Skin of body (tissue), 2 donors: Measurements from ENCODE around the gene KCTD19. TPM values are rescaled to one million over a fixed set of nuclear protein-coding genes. Genes with fewer than 3 reads are reported as not detected.
A peak's percentile ranks its signal among the peaks of the same experiment; 100 is the strongest.

ENCODE experiments used
- DNase-seq: peaks from one replicate; lab custom pipeline; 2025; lab: John Stamatoyannopoulos, UW
- total RNA-seq: library from RNA; depleted of rRNA; stranded (reverse); fragments of >200 nt; gene quantifications from one replicate; pipeline ENCODE4 v1.2.3, GENCODE V29; 2014

KCTD19 gene
- total RNA-seq, 1 donor from 2014 or later = 0.20 TPM

DNA sequence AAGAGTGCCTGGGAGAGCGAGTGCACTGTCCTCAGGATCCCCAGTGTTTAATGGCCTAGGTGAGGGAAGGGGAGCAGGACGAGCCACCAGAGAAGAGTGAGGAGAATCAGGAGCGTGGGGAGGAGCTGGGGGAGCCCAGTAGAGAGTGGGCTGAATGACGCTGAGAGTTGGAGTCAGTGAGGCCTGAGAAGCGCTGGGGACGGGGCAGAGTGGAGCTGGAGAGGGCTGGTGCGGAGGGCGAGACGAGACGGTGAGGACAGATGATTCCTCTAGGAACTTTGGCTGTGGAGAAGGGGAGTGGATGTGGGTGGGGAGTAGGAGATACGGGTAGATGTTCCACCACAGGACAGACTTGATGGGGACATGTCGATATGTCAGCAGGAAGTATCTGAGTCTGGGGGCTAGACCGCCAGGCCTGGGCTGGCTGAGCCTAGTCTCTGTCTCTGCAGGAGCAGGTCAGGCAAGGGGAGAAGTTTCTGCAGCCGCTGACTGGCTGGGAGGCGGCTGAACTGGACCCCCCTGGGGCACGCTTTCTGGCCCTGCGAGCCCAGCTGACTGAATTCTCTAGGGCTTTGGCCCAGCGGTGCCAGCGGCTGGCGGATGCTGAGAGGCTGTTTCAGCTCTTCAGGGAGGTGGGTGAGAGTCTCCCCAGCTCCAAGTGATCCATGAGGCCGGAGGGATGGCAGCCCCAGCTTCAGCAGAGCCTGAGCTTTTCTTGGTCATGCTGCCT, 42.5 kb downstream of the KCTD19 start:
- DNase-seq = no peak

DNA sequence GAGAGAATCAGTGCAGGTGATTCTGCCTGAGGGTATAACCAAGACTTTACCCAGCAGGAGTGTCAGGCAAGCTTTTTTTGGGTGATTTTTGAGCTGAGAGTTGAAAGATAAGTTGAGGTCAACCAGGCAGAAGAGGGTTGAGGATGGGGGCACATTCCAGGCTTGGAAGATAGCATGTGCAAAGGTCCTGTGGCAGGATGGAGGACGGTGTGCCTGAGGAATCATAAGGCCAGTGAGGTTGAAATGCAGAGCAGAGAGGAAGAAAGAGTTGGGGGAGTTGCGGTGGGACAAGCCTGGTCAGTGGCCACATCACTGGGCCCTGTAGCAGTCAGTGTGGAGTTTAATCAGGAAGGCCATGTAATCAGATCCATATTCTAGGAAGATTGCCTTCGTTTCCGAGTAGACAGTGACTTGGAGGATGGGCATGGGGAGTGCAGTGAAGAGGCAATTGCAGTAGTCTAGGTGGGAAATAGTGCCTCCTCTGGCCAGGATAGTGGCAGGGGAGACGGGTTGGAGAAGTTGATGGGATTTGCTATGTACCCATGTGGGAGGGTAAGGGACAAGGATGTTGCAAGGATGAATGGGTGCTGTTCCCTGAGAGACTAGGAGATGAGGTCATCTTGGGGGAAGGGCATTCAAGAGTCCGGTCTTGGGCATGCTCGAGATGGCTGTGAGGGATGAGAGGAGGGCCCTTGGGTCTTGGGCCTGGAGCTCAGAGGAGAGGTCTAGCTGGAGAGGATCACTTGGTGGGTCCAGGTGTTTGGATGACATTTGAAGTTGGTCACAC, 43.3 kb downstream of the KCTD19 start:
- no peak for DNase-seq

DNA sequence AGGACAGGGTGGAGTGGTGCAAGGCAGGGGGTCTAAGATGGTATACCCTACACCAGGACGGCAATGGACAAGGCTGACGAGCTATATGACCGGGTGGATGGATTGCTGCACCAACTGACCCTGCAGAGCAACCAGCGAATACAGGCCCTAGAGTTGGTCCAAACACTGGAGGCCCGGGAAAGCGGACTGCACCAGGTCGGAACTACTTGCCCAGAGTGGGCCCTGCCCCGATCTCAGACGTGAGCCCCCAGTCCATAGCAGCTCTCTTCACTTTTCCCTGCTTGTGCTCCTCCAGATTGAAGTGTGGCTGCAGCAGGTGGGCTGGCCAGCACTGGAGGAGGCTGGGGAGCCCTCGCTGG, 44.1 kb downstream of the KCTD19 start:
- DNase-seq = no peak

DNA sequence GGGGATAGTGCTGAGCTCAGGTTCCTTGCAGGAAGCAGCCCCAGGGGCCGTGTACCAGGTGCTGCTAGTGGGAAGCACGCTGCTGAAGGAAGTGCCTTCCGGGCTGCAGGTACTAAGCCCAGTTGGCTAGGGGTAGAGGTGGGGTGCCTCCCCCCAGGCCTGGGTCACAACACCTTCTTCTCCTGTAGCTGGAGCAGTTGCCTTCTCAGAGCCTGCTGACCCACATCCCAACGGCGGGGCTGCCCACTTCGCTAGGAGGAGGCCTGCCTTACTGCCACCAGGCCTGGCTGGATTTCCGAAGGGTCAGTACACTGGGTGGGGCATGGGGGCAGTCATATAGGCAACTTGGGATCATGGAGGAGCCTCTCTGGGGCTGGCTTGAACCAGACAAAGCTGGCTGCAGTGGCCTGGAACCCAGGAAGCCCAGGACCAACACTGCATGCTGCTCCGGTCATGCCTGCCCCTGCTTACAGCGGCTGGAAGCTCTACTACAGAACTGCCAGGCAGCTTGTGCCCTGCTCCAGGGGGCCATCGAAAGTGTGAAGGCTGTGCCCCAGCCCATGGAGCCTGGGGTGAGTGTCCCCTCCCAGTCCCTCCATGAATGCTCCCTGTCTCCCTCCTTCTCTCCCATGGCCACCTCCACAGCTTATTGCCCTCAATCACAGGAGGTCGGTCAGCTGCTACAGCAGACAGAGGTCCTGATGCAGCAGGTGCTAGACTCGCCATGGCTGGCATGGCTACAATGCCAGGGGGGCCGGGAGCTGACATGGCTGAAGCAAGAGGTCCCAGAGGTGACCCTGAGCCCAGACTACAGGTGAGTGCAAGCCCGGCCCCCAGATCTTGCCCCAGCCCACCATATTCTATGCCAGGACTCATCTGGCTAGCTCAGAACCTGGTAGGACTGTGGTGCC, 44.8 kb downstream of the KCTD19 start:
- no peak for DNase-seq

DNA sequence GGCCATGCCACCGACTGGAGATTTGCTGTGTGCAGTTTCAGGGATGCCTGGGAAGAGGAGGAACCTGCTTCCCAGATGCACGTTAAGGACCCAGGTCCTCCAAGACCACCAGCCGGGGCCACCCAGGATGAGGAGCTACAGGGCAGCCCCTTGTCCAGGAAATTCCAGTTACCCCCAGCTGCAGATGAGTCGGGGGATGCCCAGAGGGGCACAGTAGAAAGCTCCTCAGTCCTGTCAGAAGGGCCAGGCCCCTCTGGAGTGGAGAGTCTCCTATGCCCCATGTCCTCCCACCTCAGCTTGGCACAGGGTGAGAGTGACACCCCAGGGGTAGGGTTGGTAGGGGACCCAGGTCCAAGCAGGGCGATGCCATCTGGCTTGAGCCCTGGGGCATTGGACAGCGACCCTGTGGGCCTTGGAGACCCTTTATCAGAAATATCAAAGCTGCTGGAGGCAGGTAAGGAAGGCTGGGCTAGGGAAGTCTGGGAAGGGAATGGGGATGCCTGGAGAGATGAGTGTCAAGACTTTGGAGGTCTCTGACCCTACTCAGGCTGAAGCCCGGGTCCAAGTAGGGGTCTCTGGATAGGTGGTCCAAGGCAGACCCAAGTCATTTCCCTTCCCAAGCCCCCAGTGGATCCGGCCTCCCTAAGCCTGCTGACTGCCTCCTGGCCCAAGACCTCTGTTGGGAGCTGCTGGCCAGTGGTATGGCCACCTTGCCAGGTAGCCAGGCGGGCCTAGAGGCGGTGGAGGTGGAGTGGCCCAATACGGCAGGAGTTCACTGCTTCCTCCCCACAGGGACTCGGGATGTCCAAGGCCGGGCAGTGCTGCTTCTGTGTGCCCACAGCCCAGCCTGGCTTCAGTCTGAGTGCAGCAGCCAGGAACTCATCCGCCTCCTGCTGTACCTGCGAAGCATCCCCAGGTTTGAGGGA, 46.2 kb downstream of the KCTD19 start:
- DNase-seq = no peak

DNA sequence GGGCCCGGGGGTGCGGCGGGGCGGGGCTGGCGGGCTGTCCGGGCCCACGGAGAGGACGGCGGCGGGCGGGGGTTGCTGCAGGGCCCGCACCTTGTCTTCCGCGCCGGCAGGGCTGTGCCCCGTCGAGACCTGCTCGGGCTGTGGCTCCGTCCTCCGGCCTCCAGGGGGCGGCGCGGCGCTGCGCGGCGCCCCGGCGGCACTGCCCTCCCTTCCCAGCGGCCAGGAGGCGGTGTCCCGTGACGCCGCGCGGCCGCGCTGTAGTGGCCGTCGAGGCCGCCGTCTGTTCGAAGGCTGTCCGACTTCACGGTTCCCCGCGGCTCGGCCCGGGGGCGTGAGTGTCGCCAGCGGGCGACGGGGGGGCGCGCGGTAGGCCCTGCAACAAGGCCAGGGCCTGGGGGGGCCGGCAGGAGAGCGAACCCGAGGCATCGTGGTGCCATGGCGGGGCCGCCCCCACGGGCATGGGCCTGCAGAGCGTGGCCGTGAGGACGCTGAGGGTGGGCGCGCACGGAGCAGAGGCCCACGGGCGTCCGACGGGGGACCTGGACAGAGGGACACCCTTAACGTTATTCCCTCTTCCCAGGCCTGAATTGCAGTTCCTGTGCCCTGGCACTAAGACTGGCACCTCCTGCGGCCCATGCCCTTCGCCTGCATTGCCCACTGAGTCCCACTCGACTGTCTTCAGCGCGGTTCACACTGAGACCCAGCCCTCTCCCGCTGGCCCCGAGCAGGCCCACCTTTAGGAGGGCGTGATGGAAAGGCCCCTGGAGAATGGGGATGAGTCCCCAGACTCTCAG, 47.0 kb downstream of the KCTD19 start, which contains the start of gene PLEKHG4:
PLEKHG4 (plus strand) TSS at position 237 of the 794 bp plus-strand sequence; CDS start at position 750, 513 bp downstream.
- DNase-seq = peak; percentile 50

DNA sequence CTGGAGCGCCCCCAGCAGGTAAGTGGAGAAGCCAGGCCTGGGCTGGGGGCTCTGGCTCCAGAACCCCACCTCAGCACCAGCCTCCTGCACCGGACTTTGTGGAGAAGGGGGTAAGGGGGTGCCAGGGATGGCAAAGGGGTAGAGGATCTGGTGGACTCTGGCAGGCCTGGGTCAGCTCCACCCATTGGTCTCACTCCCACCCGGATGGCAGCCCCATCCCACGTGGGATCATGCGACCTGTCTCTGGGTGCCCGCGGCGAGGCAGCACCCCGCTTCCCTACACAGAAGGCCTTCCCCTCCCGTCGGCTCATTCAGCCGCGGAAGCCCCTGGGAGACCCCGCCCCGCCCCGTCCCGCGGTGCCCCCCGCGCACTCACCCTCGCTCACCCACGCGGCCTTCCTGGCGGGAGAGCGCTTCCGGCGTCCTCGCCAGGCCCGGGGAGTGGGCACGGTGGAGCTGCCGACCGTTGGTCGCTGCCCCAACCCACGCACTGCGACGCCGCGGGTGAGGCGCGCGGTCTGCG, 47.7 kb downstream of the KCTD19 start:
- DNase-seq = no peak

DNA sequence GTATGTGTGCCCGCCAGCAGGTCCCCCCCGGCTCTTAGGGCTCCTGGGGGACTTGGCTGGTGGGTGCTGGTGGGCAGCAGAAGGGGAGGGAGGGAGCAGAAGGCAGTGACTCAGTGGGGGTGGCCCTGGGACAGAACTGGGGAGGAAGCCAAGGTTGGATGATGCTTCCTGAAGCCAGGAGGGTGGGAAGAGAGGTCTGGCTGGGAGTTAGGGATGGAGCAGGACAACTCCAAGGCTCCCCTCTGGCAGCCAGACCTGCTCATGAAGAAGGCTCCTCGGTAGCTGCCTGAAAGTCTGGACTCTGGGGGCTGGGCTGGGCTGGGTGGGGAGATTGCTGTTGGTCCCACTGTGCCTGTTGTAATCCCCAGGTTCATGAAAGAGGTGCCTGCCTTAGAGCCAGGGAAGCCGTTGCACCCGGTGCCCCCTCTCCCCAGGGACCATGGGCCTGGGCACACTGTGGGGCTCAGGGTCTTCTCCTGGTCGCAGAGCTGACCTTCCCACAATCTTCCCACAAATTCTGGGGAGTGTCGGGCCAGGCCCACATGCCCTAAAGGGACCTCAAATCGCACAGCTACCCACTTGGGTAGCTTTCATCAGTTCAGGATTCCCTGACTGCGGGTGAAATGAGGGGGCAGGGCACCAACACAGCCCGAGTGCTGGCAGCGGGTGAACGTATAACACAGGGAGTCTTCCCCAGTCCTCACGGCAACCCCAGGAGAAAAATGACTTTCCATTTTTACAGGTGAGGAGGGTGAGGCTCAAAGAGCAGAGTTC, 48.4 kb downstream of the KCTD19 start:
- no peak for DNase-seq

DNA sequence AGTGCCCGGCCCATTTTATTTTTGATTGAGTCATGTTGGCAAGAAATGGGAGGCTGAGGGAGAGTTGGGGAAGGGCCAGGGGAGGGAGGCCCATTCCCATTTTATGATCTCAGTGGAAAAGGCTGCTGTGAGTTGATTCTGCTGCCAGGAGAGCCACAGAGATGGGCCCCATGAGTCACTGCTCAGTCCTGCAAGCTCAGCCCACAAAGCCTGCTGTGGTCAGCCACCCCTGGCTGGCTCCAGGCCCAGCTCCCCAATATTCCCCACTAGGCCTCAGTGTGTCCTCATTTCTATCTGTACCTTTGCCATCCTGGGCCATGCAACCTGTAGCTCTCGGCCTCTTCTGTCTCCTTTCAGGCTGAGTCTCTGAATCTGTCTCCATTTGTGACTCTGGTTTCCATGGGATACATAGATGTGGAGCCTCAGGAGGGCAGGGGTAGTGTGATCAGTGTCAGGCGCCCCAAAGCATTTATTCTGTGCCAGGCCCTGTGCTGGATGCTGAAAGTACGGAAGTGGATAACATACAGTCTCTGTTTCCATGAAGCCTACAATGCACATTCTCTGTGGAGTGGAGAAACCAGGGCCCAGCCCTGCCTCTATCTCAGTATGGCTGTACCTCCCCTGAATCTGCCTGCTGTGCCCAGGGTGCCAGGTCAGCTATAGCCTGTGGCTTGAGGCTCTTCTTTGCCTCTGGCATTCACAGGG, 49.1 kb downstream of the KCTD19 start:
- DNase-seq = no peak

DNA sequence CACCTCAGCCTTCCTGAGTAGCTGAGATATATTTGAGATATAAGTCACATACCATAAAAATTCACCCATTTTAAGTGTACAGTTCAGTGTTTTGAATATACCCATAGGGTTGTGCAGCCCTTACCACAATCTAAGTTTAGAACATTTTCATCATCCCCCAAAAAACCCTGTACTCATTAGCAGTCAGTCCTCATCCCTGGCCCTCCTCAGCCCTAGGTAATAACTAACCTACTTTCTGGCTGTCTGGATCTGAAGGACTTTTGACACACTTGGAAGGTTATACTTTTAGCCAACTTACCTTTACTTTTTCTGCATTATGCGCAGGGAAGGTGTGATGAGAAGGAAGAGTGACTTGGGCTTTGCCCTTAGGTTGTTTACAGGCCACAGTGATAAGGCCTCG, 51.2 kb downstream of the KCTD19 start:
- no peak for DNase-seq

DNA sequence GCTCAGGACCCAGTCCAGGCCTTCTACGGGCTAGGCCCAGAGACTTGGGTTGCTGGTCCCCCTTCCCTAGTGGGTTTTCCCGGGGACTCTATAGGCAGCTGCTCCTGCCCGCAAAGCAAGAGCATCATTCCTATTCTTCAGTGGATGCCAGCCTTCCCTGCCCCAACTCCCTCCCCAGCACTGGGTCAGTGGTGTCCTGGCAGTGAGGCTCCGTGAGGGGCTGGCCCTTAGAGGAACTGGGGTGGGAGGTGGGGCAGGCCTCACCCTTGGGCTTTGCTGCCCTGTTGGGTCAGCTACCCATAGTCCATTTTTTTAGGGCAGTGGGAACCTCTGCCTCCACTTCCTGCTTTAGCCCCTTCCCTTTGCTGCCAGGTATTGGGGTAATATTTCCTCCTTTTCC, 55.1 kb downstream of the KCTD19 start:
- no peak for DNase-seq

DNA sequence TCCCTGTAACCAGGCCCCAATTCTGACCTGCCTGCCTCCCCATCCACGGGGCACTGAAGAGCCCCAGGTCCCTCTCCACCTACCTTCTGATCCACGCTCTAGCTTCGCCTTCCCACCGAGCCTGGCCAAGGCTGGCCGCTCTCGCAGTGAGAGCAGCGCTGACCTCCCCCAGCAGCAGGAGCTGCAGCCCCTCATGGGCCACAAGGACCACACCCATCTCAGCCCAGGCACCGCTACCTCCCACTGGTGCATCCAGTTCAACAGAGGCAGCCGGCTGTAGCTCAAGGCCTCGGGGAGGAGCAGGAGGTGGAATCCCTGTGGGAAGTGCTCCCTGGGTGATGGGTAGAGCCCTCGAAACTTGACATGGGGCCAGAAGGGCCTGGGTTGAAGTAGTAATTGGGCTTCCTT, 55.6 kb downstream of the KCTD19 start:
- no peak for DNase-seq

DNA sequence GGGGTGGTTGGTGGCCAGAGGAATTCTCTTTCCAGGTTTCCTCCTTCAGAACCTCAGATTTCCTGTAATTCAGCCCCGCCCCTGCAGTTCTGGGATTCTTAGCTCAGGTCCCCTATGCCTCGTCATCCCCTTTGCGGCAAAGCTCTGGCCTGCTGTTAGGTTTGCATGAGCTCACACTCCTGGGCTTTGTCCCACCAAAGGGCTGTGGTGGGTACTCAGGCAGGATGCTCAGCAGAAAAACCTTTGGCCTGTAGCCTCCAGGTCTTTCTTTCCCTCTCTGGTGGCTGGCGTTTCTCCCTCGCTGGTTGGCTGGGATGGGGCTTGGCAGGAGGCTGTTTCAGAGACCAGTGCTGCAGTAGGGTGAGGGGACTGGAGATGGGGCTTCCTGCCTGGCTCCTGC, 56.8 kb downstream of the KCTD19 start:
- no peak for DNase-seq

DNA sequence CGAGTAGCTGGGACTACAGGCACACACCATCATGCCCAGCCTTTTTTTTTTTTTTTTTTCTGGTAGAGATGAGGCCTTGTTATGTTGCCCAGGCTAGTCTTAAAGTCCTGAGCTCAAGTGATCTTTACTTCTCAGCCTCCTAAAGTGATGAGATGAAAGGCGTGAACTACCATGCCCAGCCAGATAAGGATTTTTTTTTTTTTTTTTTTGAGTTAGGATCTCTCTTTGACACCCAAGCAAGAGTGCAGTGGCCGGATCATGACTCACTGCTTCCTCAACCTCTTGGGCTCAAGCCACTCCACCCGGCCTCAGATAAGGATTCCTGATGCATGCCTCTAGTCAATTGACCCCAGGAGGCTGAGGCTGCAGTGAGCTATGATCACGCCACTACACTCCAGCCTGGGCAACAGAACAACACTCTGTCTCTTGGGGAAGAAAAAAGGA, 58.4 kb downstream of the KCTD19 start:
- no peak for DNase-seq

DNA sequence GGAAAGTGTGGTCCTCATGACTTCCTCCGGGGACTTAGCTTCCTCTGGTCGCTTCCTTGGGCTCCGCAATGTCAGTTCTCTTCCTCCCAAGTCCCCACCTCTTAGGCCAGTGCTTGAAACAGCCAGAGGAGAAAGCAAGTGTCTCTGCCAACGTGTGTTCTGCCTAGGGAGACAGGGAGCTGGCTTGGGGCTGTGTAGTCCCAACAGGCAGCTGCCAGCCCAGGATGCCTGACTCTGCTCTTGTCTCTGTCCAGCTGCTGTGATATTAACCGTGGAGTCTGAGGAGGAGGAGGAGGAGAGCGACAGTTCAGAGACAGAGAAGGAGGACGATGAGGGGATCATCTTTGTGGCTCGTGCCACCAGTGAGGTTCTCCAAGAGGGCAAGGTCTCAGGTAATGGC, 60.7 kb downstream of the KCTD19 start:
- no peak for DNase-seq

DNA sequence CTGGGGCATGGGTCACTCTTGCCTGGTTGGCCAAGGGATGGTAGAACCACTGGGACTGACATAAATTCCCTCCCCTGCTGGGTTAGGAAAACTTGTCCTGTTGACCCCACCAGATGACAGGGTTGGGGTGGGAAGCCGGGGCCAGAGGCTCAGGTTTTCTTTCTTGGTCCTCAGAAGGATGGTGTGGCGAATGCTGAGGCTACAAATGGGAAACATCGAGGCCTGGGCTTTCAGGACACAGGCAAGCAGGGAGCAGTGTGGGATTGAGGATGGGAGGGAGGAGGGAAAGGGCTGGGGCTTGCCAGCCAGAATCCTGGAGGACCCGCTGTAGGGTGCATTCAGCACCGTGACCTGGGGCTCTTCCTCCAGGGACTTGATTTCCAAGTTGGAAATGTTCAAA, 61.7 kb downstream of the KCTD19 start:
- DNase-seq = no peak

DNA sequence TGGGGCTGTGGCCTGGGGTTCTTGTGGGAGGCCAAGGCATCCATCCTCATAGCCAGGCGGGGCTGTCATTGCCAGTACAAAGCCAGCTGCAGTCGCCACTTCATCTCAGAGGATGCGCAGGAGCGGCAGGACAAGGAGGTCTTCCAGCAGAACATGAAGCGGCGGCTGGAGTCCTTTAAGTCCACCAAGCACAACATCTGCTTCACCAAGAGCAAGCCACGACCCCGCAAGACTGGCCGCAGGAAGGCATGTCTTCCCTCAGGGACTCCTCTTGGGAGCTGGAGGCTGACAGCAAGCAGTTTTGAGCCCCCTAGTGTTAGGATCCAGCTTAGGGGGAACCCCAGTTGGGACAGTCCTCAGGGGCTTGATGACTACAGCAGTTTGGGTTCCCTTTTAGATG, 62.3 kb downstream of the KCTD19 start:
- no peak for DNase-seq

DNA sequence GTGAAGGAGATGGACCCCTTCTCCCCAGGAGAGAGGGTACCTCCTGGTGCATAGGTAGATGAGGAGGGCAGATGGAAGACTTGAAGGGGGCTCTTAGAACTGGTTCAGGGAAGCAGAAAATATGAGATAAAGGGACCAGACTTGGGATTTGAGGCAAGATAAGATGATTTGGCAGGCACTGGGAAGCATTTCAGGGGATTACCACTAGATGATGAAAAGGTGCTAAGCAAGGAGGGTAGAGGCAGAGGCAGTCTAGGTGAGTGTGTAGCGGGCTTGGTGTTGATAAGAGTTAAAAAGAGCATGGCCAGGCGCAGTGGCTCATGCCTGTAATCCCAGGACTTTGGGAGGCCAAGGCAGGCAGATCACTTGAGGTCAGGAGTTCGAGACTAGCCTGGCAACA, 63.3 kb downstream of the KCTD19 start:
- no peak for DNase-seq
